Lower leg skin (tissue), 3 donors: ENCODE data around the gene SLC12A9.

Source experiments
- POLR2A ChIP-seq, 2 donors: fragments of 450-650 bp; IDR thresholded peaks; one replicate each; pipeline ENCODE4 v1.6.1; 2016 to 2017; ENCODE audit warnings: antibody characterized with exemption in 2 of 2, mild to moderate bottlenecking in 1 of 2, moderate library complexity in 1 of 2
- TF ChIP-seq, protein P1 (sequence below), 3 donors: fragments of 450-650 bp; IDR thresholded peaks; one replicate each; pipeline ENCODE4 v1.5.1; 2016; ENCODE audit warnings: antibody characterized with exemption in 3 of 3, mild to moderate bottlenecking in 3 of 3, moderate library complexity in 2 of 3

DNA sequence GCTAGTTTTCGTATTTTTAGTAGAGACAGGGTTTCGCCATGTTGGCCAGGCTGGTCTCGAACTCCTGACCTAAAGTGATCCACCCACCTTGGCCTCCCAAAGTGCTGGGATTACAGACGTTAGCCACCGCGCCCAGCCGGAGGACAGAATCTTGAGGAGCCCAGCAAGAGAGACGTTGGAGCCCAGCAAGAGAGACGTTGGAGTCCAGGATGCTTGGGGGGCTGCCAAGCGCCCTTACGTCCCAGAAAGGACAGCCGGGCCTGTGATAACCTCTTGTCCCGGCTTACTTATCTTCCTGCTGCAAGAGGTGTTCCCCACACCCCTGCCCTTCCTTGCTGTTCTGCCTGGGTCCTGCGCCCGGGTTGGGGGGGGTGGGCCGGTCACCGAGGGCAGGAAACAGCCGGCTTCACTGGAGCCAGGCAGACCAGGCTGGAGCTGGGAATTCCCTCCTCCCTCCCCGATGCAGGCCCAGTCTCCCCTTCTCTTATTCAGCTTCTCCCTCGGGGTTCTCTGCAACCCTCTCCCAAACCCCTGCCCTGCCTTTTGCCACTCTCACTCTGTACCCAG, 23.3 kb upstream of the SLC12A9 start:
- TF ChIP-seq, protein P1, sequence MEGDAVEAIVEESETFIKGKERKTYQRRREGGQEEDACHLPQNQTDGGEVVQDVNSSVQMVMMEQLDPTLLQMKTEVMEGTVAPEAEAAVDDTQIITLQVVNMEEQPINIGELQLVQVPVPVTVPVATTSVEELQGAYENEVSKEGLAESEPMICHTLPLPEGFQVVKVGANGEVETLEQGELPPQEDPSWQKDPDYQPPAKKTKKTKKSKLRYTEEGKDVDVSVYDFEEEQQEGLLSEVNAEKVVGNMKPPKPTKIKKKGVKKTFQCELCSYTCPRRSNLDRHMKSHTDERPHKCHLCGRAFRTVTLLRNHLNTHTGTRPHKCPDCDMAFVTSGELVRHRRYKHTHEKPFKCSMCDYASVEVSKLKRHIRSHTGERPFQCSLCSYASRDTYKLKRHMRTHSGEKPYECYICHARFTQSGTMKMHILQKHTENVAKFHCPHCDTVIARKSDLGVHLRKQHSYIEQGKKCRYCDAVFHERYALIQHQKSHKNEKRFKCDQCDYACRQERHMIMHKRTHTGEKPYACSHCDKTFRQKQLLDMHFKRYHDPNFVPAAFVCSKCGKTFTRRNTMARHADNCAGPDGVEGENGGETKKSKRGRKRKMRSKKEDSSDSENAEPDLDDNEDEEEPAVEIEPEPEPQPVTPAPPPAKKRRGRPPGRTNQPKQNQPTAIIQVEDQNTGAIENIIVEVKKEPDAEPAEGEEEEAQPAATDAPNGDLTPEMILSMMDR (IDR thresholded peaks at IDR 0.05), result no peak
- TF ChIP-seq POLR2A (IDR thresholded peaks at IDR 0.05), result no peak
